ENCODE data around the gene TENM4.

Gene TENM4

DNA sequence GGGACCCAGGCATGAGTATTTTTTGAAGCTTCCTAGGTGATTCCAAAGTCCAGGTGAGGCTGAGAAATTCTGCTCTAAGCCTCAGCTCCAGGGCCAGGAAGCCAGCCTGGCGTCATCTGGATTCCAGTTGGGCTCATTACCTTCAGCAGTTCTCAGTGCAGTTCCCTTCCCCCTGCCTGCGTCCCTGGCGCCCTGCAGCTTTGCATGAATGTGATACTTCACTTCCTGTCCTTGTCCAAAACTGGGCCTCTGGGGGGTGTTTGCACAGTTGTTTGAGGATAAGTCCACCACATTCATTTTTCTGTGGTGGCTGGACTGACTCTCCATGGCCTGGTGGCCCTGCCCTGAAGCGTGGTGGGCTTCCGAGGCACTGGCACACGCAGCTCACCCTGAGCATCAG lies 98.1 kb downstream of the TENM4 start:
- no peak for DNase-seq (ENCODE audit: low read depth)

- no peak for DNase-seq (ENCODE audit: low read depth)
These were observed 98.6 kb downstream of the TENM4 start for GRCh38 chr11:79342236-79342635.

DNA sequence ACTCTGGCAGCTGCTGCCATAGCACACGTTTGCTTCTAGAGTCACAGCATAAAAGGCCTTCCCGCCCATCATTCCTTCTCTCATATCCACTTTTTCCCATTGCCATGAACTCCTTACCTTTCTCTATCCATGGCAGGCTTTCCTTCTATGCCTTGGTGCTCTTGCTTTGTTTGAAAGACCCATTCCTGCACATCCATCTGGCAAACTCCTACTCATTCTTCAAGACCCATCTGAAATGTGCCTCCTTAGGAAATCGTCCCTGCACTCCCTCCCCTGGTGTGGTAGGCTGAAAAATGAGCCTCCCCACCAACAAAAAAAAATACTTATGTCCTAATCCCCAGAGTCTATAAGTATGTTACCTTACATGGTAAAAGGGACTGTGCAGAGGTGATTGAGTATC lies 100.3 kb downstream of the TENM4 start:
- DNase-seq (ENCODE audit: low read depth), result no peak

DNA sequence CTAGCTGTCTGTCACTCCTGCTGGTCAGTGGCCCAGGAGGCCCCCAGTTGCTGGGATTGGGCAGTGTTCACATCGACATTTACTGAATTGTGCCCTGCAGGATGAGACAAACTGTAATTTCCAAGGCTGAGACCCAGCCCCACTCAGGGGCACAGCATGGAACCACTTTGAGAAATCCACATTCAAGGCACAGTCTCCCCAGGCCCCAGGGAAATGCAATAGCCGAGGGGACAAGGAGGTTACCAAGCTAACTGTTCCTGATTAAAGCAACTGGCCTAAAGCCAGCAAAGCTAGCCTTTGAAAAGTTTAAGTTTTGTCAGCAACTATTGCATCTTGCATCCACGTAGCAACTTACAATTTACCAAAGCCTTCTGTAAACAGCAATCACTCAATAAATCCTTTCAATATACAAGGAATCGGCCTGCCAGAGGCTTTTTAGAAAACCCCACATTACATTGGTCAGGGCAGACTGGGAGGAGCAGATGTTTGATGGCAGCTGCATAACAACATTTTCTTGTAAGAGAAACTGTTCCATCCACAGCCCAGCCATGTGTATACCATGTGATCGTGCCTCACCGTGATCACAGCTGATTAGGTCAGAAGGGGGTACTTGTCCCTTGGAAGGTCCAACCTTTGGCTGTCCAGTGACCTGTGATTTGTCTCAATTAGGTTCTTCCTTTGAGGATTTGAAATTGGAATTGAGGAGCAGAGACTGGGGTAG lies 103.9 kb downstream of the TENM4 start:
- DNase-seq (ENCODE audit: low read depth), result no peak

DNA sequence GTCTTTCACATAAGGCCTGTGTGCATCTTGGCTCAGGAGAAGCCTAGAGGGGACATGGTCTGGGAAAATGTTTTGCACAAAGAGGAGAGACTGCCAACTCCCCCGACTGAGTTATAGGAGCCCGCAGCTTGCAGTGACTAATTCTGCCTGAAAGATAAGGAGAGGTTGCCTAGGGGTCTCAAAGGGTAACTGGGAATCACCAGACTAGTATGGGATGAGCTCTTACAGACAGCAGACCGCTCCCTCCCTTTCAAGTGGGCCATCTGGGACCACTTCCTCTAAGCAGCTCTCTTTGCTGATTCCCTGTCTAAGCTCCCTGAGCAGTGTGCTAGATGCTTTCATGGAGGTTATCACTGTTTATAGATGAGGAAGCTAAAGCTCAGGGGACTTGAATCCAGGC lies 105.1 kb downstream of the TENM4 start:
- DNase-seq (ENCODE audit: low read depth), result no peak

DNA sequence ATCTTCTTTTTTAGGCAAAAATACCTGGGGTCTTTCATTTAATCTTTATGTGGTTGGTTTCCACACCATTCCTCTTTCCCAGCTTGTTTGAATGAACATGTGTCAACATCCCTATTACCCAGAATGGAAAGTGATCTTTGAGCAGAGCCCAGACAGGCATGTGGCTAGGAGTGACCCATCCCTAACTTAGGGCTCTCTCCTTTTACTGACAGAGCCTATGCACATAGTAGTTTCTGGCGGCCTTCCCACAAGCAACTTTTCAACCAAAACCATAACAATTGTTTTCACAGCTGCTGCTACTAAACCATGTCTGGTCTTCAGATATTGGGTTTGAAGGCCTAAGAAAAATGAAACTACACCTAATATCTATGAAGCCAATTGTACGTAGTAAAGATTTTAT lies 107.5 kb downstream of the TENM4 start:
- DNase-seq (ENCODE audit: low read depth), result no peak

DNA sequence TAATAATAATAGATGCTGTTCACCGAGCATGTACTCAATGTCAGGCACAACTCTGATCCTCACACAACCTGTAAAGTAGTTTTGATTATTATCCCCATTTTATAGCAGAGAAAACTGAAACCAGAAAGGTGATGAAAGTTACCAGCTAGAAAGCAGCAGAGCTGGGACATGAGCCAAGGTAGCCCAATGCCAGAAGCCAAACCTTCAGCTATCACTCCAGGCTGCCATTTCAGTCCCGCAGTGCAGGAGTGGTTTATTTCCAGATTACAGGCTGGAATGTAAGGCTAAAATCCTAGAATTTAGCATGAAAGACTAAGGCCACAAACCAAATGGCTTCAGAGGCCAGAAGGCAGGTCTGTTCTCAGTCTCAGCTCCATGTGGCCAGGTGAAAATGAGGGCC lies 108.8 kb downstream of the TENM4 start:
- no peak for DNase-seq (ENCODE audit: low read depth)

GRCh38 chr11:79331203-79331901 lies 109.5 kb downstream of the TENM4 start:
- no peak for DNase-seq (ENCODE audit: low read depth)

DNA sequence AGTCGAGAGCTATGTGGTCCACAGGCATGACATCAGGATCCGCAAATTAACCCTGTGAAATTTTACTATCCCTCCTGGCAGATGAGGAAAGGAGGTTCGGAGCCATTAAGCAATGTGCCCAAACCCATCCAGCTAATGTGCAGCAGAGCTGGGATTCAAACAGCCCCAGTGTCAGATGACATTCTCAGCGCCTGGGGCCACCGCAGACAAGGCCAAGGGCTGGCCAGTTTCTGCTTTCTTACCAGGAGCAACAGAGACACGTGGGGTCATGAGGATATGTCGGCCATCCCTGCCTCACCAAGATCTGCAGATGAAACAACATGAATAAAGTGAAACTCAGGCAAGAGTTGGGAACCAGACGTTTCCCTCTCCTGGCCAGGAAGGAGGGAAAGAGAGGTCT lies 110.2 kb downstream of the TENM4 start:
- DNase-seq (ENCODE audit: low read depth), result no peak

- DNase-seq (ENCODE audit: low read depth), result no peak
These were observed 111.3 kb downstream of the TENM4 start for GRCh38 chr11:79329561-79329960.

DNA sequence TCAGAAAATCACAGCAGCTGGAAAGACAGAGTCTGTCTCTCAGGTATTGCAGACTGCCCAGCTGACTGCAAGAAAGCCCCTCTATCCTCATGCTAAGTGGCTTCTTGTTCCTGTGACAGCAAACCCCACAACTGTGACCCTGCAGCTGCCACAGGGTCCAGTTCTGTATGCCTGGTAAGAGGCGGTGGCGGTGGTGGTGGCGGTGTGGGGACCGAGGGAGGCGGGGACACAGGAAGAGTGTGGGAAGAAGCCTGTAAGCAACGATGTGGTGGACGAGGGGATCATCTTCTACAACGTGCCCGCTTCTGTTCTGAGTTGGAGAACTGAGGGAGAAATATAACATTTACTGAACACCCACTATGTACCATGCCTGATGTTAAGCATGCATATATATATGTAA lies 112.4 kb downstream of the TENM4 start:
- DNase-seq (ENCODE audit: low read depth), result no peak

DNA sequence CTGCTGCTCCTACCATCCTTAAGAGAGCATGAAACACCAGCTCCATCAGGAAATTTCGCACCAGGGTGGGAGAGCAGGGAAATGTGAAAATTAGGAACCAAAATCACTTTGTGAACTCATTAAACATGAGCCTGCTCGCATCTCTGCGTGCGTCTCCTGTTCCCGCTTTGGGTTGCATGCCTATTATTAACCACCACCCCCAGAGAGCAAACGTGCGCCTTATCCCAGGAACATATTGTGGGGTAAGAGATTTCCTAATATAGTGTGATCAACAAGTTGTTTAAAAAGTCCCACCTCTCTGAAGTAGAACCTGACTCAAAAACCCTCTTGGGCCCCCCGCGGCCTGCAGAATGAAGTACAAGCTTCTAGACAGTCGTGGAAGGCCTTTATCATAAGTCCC lies 115.0 kb downstream of the TENM4 start:
- no peak for DNase-seq (ENCODE audit: low read depth)

- no peak for DNase-seq (ENCODE audit: low read depth)
These were observed 119.6 kb downstream of the TENM4 start for GRCh38 chr11:79321263-79321662.

- no peak for DNase-seq (ENCODE audit: low read depth)
These were observed 125.7 kb downstream of the TENM4 start for GRCh38 chr11:79314906-79315689.

DNA sequence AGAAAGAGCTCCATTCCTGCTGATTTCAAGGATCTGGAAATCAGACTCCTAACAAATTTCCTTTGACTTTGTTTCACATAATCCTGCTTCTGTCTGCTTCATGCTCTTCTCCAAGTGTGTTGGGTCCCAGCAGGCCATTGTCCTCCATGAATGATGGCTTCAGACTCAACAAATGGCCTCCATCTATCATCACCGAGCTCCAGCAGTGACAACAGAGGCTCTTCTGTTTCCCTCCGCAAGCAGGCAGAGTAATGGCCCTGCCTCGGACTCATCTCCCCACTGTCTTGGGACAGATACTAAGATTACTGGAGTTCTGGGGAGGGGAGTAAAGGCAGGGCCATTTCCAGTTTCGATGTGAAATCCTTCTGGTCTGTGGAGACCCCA lies 127.3 kb downstream of the TENM4 start:
- DNase-seq (ENCODE audit: low read depth), result no peak

- DNase-seq (ENCODE audit: low read depth), result no peak
These were observed 128.0 kb downstream of the TENM4 start for GRCh38 chr11:79312617-79313529.

- DNase-seq (ENCODE audit: low read depth), result no peak
These were observed 129.4 kb downstream of the TENM4 start for GRCh38 chr11:79311461-79311860.

DNA sequence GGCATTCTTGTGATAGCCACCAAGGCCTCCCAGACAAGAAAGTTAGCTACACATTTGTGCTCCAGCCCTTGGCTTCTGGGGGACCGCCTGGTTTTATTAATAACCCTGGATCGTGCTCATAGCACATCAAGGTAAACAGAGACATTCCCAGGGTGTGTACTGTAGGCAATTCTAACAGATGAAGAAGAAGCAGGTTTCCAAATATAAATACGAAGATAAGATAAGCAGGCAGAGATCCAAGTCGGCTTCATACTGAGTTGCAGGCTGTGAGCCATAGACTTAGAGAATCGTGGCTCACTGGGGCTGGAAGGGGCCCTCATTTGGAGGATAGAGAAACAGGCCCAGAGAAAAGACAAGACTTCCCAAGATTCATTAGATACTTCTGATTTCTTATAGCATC lies 131.4 kb downstream of the TENM4 start:
- no peak for DNase-seq (ENCODE audit: low read depth)

DNA sequence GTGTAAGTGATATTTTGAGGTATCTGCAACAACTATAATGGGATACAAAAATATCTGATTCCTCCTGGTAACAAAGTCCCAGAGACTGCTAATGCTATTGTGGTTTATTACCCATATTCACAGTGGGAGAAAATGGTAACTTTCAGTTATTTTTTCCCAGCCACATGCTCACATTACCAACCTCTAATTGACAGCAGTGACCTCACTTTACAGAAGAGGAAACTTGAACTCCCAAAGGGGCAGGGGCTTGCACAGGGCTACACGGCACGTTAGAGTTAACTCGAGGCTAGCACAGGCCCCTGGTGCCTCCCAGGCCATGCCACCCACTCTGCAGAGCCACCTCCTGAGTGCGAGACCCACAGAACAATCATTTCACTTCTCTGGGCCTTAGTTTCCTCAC lies 132.4 kb downstream of the TENM4 start:
- no peak for DNase-seq (ENCODE audit: low read depth)

GRCh38 chr11:79304599-79305212 lies 136.1 kb downstream of the TENM4 start:
- no peak for DNase-seq (ENCODE audit: low read depth)

- no peak for DNase-seq (ENCODE audit: low read depth)
These were observed 144.7 kb downstream of the TENM4 start for GRCh38 chr11:79296141-79296540.
